WTC11 (cell line): Measurements from ENCODE around the gene LDLRAD3.

Experiments
- CTCF ChIP-seq: fragments of 200-600 bp; IDR thresholded peaks from 2 replicates; pipeline ENCODE4 v1.8.0; 2022; ENCODE audit warnings: antibody characterized with exemption
- GABPB1 ChIP-seq: sonication (generic); formaldehyde crosslinking; IDR thresholded peaks from 2 replicates; pipeline ENCODE4 v1.8.1; 2023; ENCODE audit warnings: mild to moderate bottlenecking, missing genetic modification reagents
- MAX ChIP-seq: sonication (generic); formaldehyde crosslinking; IDR thresholded peaks from 2 replicates; pipeline ENCODE4 v1.8.0; 2022; ENCODE audit warnings: mild to moderate bottlenecking, missing genetic modification reagents
- ZNF512 ChIP-seq: sonication (generic); formaldehyde crosslinking; IDR thresholded peaks from 2 replicates; pipeline ENCODE4 v1.8.1; 2022; ENCODE audit warnings: missing genetic modification reagents, borderline replicate concordance

GRCh38 chr11:35944503-35945136, 758 bp downstream of the LDLRAD3 start:
- TF ChIP-seq MAX (CRISPR knock-in tag) (no peak), GABPB1 (CRISPR knock-in tag) (no peak), CTCF (no peak), ZNF512 (CRISPR knock-in tag) (no peak)
